Measurements from ENCODE around the gene ADGRG2. TPM values are rescaled to one million over a fixed set of nuclear protein-coding genes. Genes with fewer than 3 reads are reported as not detected.

The ADGRG2 gene
- total RNA-seq, 4 donors from 2014 or later, result 0.83 to 2.7 (median 2.1) TPM

DNA sequence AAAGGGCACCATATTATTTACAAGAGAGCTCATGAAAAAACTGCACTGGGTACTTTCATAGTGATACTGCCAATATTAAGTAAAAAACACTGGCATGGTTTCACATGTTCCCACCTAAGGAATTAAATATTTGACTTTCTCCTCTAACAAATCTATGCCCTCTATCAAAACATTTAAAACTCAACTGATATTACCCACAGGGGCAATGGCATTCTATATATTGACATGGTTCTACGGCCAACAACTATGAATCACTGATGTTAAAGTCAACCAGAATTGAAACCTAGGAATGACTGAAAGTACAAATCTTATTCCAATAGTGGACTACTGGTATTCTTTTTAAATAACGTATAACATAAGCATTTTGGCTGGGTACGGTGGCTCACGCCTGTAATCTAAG, 166.6 kb downstream of the ADGRG2 start:
- 83% methylated on average over 4 of the region's 4 CpGs for WGBS
- no peak for DNase-seq (ENCODE audit: extremely low spot score)
- TF ChIP-seq EP300 (IDR thresholded peaks at IDR 0.05), result no peak
- TF ChIP-seq, protein P1, sequence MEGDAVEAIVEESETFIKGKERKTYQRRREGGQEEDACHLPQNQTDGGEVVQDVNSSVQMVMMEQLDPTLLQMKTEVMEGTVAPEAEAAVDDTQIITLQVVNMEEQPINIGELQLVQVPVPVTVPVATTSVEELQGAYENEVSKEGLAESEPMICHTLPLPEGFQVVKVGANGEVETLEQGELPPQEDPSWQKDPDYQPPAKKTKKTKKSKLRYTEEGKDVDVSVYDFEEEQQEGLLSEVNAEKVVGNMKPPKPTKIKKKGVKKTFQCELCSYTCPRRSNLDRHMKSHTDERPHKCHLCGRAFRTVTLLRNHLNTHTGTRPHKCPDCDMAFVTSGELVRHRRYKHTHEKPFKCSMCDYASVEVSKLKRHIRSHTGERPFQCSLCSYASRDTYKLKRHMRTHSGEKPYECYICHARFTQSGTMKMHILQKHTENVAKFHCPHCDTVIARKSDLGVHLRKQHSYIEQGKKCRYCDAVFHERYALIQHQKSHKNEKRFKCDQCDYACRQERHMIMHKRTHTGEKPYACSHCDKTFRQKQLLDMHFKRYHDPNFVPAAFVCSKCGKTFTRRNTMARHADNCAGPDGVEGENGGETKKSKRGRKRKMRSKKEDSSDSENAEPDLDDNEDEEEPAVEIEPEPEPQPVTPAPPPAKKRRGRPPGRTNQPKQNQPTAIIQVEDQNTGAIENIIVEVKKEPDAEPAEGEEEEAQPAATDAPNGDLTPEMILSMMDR (IDR thresholded peaks at IDR 0.05), result no peak
- TF ChIP-seq POLR2A (IDR thresholded peaks at IDR 0.05; ENCODE audit: low read depth), result no peak
- no peak for TF ChIP-seq POLR2AphosphoS5 (IDR thresholded peaks at IDR 0.05)
- intact Hi-C loops (cut with DNase I), result no loop called here
- Histone ChIP-seq H3K9me3 (no peaks in the 10 kb centered on the region), H3K4me1 (no peaks in the 10 kb centered on the region), H3K27me3 (no peaks in the 10 kb centered on the region), H3K27ac (replicated peaks in 1 of 4) (no peak overlapping the region), H3K36me3 (peaks cover 0 to 12% (median 3%) of the 10 kb centered on the region in 4 donors), H3K4me3 (no peak overlapping the region)

- TF ChIP-seq EP300 (IDR thresholded peaks at IDR 0.05) (no peak), POLR2AphosphoS5 (IDR thresholded peaks at IDR 0.05) (no peak), POLR2A (IDR thresholded peaks at IDR 0.05; ENCODE audit: low read depth) (no peak)
- TF ChIP-seq, protein P1 (IDR thresholded peaks at IDR 0.05), result no peak
- no peaks in the 10 kb centered on the region for H3K27me3 ChIP-seq
- WGBS, result 83% methylated on average over 10 of the region's 10 CpGs
- intact Hi-C loops (cut with DNase I), result no loop called here
- H3K9me3 ChIP-seq, result no peaks in the 10 kb centered on the region
- H3K4me3 ChIP-seq, result no peak overlapping the region
- H3K36me3 ChIP-seq, result peaks cover 0 to 32% (median 10%) of the 10 kb centered on the region in 4 donors
- DNase-seq (ENCODE audit: extremely low spot score), result no peak
- H3K27ac ChIP-seq (replicated peaks in 1 of 4), result no peak overlapping the region
- H3K4me1 ChIP-seq, result no peaks in the 10 kb centered on the region
Measured at GRCh38 chrX:18951032-18951431, 171.2 kb downstream of the ADGRG2 start.

DNA sequence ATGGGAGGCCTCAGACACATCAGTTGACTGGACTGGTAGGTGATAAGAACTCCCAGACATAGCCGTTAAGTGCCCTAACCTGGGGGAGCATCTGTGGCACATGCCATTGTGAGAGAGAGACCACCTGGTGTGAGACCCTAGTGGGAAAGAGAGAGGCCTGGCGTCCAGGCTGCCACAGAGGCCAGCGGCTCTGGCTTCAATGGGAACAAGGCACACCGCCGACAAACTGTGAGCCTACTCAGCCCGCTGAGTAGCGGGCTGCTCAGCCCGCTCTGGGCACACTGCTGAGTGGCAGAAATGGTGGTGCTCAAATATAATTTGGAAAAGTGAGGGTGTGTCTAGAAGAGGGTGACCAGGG, 172.3 kb downstream of the ADGRG2 start:
- Histone ChIP-seq H3K36me3 (peaks cover 0 to 33% (median 11%) of the 10 kb centered on the region in 4 donors), H3K27me3 (no peaks in the 10 kb centered on the region), H3K27ac (replicated peaks in 1 of 4) (no peak overlapping the region), H3K4me3 (no peak overlapping the region), H3K4me1 (no peaks in the 10 kb centered on the region), H3K9me3 (no peaks in the 10 kb centered on the region)
- no peak for DNase-seq (ENCODE audit: extremely low spot score)
- WGBS, result 80% methylated on average over 8 of the region's 8 CpGs
- TF ChIP-seq POLR2A (IDR thresholded peaks at IDR 0.05; ENCODE audit: low read depth), result no peak
- TF ChIP-seq, protein P1 (IDR thresholded peaks at IDR 0.05), result no peak
- TF ChIP-seq EP300 (IDR thresholded peaks at IDR 0.05), result no peak
- no peak for TF ChIP-seq POLR2AphosphoS5 (IDR thresholded peaks at IDR 0.05)
- intact Hi-C loops (cut with DNase I), result no loop called here

DNA sequence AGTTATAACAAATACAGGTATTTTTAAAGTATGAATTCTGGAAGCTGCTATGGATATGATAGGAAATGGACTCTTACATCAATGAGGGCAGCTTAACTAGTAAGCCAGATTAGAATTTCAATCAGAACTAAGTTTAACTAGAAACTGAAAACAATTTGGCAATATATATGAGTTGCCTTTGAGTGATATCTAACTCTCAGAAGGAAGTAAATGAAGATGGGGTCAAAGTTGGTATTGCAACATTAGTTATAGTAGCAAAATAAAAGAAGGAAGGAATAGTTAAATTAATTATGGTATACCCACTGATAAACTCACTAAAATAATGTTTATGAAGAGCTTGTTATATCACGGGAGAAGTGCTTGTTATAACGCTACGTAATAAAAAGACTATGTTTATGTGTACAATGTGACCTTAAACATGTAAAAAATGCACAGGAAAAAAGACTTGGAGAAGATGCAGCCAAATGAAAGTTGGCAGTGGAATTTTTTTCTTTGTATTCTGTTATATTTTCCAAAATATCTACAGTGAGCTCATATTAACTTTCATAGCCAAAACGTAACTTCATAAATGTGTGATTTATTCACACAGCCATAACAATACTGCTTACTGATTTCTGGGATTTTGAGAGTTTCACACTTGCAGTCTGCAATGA, 172.9 kb downstream of the ADGRG2 start:
- Histone ChIP-seq H3K4me3 (no peak overlapping the region), H3K27me3 (no peaks in the 10 kb centered on the region), H3K4me1 (no peaks in the 10 kb centered on the region), H3K36me3 (peaks cover 0 to 38% (median 14%) of the 10 kb centered on the region in 4 donors), H3K27ac (replicated peaks in 1 of 4) (no peak overlapping the region), H3K9me3 (no peaks in the 10 kb centered on the region)
- TF ChIP-seq, protein P1 (IDR thresholded peaks at IDR 0.05), result no peak
- no peak for TF ChIP-seq POLR2A (IDR thresholded peaks at IDR 0.05; ENCODE audit: low read depth)
- no peak for TF ChIP-seq EP300 (IDR thresholded peaks at IDR 0.05)
- no peak for TF ChIP-seq POLR2AphosphoS5 (IDR thresholded peaks at IDR 0.05)
- intact Hi-C loops (cut with DNase I), result no loop called here
- no peak for DNase-seq (ENCODE audit: extremely low spot score)
- WGBS, result 71% methylated on average over 4 of the region's 4 CpGs

- no peaks in the 10 kb centered on the region for H3K27me3 ChIP-seq
- DNase-seq (ENCODE audit: extremely low spot score), result no peak
- no peak overlapping the region for H3K4me3 ChIP-seq
- no peak overlapping the region for H3K27ac ChIP-seq (replicated peaks in 1 of 4)
- WGBS, result 94% methylated on average over 3 of the region's 4 CpGs
- peaks cover 0 to 56% (median 14%) of the 10 kb centered on the region in 4 donors for H3K36me3 ChIP-seq
- intact Hi-C loops (cut with DNase I), result no loop called here
- TF ChIP-seq EP300 (IDR thresholded peaks at IDR 0.05) (no peak), POLR2A (IDR thresholded peaks at IDR 0.05; ENCODE audit: low read depth) (no peak), POLR2AphosphoS5 (IDR thresholded peaks at IDR 0.05) (no peak)
- TF ChIP-seq, protein P1 (IDR thresholded peaks at IDR 0.05), result no peak
- no peaks in the 10 kb centered on the region for H3K9me3 ChIP-seq
- no peaks in the 10 kb centered on the region for H3K4me1 ChIP-seq
Measured at GRCh38 chrX:18946611-18947010, 175.7 kb downstream of the ADGRG2 start.

All from esophagus muscularis mucosa (tissue), 4 donors.